Measurements from ENCODE around the gene BNIP5.

The BNIP5 gene

DNA sequence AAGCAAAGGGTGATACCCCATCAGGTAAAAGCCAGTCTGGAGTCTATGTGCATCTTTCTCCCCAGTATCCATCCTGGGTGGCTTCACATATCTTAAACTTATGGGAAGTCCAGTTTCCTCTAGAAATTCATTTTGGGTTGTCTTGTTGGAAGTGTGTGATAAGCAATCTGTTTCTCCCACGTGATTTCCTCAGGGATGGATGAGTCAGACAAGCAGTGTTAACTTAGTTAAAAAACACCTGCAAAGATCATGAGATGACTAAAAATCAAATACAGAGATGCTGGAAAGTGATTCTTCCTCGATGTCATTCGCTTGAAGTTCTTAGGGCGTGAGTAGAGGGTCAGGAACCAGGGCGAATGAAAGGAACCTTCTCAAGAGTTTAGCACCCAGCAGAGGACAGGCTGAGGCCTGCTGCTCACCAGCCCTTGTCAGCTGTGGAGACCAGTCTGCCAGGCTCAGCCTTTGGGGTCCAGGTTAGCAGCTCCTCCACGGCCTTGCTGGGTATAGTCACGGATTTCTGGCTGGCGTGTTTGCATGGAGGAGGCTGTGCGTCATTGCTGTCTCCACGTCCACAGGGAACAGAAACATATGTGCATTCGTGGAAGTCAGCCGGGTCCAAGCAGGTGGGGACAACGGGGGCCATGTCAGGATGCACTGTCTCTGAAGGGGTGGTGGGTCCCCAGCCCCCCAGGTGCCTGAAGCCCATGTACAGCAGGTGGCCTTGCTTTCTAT lies 69.6 kb downstream of the BNIP5 start:
- Histone ChIP-seq H3K27me3 (ENCODE audit: control insufficient read depth, insufficient read depth, low read length) (no peaks in the 10 kb centered on the region), H3K4me3 (ENCODE audit: low read depth, low read length) (no peak overlapping the region), H3K36me3 (ENCODE audit: control insufficient read depth, insufficient read depth, low read length) (no peaks in the 10 kb centered on the region), H3K4me1 (ENCODE audit: control insufficient read depth, insufficient read depth, low read length) (peaks cover 5% of the 10 kb centered on the region), H3K9me3 (ENCODE audit: control insufficient read depth, insufficient read depth, low read length) (no peaks in the 10 kb centered on the region), H3K9ac (ENCODE audit: low read depth, low read length) (no peak overlapping the region)
